Raji (cell line): ENCODE results near the gene RASGRF1.

Experiments used
- POLR2A ChIP-seq: IDR thresholded peaks from 2 replicates; pipeline ENCODE4 v1.6.1; 2011; ENCODE audit warnings: low read depth, low read length, control low read depth; ENCODE audit not compliant: insufficient read depth

Gene RASGRF1

DNA sequence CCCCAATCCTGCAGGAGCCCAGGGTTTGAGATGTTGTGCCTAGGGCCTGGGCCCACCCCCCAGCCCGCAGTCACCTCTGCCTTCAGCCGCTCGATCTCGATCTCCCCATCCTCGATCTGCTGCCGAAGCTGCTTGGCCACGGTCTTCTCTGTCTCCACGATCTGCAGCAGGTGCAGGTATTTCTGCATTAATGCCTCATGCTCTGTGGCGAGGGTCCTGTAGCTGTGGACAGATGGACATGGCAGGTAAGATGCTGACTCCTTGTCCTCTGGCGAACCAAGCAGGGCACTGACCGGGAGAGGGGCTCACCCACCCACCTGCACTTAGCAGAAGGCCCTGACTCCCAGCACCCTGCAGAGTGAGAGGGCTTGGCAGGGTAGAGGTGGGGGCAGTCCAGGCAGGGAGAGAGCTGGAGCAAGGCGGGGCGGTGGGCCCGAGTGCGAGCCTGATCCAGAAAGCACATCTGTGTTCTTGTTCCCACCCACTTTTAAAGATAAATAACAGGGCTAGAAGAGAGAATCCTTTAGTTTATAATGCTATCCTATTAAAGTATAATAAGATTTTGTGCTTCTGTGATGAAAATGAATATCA is 32.2 kb downstream of the RASGRF1 start:
- no peak for TF ChIP-seq POLR2A

DNA sequence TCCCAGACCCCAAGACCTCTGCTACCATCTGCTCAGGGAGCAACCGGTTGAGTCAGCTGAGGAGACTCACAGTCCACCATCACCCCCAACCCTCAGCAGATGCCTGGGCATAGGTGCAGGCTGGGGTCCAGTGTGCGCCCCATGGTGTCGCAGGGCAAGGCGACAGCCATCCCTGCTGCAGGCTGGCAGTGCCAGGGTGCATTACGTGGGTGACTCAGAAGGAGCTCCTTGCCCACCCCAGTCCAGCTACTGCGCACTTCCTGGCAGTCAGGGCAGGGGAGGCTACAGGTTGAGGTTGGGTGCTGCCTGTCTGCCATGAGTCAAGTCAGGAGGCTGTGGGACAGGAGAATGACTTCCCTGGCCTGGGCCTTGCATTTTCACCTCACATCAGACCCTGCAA is 33.5 kb downstream of the RASGRF1 start:
- TF ChIP-seq POLR2A, result no peak

DNA sequence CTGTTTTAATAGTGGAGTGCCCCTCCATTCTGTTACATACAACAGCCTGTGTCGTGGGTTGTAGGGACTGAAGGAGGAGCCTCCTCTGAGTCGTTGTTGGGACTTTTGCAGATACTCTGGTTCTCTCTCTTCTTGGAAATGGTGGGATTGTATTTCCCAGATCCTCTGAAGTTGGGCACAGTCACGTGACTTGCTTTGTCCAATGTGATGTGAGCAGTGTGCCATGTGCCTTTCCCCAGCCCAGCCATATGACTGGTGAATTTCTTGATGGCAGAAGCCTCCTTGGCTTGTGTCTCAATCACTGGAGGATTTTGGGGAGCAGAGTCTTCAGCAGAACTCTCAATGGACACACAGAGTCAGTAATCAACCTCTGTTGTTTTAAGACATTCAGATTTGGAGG is 36.2 kb downstream of the RASGRF1 start:
- TF ChIP-seq POLR2A, result no peak

DNA sequence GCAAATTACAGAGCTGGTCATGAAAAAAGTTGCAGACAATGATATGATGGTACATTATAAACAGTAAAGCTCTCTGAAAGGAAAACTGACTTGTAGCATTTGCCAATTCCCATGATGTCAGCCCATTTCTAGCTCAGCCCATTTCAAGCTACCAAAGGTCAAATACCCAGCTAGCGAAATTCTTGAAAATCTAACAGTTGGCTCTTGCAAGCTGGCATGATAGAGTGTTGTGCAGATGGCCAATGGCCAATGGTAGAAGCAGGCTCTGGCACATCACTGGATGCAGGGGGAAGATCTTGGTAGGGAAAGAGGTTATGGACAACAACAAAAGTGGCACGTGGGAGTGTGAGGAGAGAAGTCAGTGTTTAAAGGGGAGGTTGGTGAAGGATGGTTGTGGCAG is 36.7 kb downstream of the RASGRF1 start:
- TF ChIP-seq POLR2A, result no peak

DNA sequence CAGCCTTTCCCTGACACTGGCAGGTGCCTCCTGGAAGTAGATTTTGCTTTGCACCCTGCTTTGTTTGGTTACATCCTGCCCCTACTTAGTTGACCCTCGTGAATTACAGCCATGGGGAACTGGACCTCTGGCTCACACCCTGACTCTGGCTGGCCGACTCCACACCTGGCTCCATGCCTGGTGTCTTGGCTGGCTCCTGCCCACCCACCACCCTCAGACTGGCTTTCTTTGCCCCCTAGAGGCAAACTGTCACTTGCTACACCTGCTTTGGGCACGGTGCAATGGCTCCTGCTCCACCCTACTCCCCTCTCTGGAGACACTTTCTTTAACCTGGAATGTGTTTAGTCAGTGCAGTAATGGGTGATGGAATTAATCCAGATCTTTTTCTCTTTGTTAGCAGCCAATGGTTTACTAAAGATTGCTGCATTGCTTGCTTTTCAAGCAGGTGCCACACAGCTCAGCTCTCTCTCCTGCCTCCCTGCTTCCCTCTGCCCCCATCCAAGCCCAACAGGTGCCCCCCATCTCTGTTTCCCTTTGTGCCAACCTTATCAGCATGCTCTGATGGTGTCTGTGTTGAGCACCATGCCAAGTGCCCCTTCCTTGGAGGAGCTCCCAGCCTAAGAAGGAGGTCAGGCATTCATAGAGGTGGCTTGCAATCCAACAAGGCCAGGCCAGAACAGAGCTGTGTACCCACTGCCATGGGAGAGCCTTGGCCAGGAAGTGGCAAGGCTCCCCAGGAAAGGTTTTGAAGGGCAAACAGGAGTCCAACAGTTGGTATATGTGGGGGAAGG is 38.4 kb downstream of the RASGRF1 start:
- TF ChIP-seq POLR2A, result no peak

DNA sequence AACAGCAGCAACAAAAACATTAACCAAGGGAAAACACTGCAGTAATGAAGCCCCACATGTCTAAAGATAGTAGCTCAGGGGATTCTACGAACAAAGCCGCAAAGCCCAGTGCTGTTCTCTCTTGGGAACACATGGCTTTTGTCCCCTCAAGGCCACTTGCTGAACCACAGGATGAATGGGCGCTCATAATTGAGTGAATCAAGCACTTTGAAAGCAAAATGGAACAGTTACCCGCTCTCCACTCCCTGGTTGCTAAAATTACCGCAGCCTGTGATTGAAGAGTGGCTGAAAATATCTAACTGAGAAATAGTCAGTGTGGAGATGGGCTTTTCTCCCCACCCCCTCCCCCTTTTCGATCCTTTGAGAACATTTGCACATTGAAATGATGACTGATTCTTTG is 39.6 kb downstream of the RASGRF1 start:
- TF ChIP-seq POLR2A, result no peak

DNA sequence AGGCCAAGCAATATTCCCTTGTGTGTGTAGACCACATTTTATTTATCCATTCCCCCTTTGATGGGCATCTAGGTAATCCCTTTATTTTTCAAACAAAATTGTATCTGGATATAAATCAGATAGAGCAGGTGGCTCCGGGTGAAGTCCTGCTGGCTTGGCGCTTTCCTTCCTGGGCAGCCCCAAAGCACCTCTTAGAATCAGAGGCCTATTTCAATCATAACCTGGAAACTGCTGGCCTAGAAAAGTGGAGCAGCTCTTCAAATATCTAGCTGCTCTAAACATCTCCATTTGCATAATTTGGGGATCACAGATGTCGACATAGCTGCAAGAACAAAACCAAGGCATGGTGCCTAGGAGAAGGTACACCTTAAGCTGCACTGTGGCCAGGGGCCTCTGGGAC is 40.2 kb downstream of the RASGRF1 start:
- TF ChIP-seq POLR2A, result no peak

DNA sequence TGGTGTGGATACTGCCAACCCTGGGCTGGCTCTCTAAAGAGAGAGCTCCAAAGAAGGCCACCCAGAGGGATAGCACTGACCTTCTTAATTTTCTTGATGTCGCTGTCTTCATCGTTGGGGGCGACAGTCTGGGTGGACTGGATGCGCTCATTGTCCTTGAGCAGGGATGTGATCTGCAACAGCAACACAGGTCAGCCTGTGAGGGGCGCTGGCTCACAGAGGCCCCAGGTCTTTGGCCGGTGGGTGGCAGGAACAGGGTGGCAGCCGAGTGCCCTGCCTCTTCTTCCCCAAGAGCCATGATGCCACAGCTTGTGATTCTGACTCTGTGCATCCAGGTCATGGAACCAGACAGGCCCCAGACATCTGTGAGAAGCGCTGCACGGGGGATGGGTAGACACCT is 41.2 kb downstream of the RASGRF1 start:
- TF ChIP-seq POLR2A, result no peak

DNA sequence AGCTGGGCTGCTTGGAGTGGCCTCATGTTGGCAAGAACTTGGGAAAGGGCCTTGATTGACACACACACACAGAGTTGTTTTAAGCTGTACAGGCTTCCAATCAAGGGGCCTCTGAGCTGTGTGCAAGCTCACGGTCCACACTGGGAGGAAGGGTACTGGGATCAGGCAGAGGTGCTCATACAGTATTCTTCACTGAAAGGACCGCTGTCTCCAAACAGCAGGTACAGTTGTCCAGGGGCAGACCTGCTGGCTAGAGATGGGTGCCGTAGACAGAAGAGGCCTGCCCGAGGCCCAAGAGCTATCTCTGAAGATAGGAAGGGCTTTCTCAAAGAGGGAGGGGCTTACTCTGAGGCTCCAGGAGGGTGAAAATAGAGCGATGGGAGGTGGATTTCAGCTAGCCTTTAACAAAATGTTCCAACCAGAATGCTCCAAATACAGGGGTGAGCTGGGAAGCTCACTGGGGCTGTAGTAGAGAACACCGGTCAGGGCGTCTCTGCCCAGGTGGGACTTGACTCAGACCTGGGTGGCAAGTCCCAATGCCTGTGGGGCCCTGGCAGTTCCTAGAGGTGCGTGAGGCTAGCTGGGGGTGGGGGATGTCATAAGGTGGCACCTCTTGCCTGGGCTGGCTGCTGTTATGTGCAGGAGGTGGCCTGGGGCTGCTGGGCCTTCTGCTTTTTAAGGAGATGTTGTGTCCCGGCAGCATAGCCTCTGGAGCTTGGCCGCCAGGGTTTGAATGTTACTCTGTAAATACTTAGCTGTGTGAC is 42.7 kb downstream of the RASGRF1 start:
- TF ChIP-seq POLR2A, result no peak

DNA sequence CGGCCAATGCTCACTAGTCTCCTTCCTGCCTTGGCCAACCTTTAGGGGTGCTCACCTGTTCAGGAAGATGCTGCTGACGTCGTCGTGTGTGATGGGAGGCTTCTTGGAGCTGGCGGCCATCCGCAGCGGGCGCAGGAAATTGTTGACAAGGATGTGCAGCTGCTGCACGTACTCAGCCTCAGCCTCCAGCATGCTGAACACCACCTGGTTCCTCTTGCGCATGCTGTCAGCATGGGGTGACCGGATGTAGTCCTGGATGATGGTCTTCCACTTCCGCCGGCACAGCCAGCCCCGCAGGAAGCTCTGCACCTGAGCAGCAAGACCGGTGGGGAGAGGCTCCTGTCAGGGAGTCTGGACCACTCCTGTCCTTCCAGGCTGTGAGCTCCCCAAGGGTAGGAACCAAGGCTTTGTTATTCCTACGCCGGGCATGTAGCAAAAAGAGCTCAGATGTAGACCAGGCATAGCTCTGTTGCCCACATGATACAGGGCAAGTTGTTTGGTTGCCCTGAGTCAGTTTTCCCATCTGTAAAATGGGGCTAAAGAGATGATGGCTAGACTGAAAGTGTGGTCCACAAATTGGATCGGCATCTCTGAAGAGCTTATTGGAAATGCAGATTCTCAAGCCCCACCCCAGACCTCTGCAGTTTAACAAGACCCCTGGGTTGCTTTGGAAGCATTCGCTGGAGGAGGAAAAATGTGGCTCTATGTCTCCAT is 43.7 kb downstream of the RASGRF1 start:
- TF ChIP-seq POLR2A, result no peak

DNA sequence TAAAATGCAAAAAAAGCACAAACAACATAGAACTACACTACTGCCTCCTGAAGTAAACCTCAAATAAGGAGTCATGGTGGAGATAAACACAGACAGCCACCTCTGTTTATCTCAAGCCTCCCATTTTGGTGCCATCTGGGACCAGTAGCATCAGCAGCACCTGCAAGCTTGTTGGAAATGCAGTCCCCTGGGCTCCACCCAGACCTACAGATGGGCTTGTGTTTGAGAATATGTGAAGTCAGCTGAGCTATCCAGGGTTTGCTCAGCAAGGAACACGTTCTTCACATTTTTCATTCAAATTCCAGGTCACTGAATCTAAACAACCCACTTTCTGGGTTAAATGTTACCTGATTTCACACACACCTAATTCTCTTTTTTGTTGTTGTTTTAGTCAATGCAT is 45.5 kb downstream of the RASGRF1 start:
- no peak for TF ChIP-seq POLR2A

DNA sequence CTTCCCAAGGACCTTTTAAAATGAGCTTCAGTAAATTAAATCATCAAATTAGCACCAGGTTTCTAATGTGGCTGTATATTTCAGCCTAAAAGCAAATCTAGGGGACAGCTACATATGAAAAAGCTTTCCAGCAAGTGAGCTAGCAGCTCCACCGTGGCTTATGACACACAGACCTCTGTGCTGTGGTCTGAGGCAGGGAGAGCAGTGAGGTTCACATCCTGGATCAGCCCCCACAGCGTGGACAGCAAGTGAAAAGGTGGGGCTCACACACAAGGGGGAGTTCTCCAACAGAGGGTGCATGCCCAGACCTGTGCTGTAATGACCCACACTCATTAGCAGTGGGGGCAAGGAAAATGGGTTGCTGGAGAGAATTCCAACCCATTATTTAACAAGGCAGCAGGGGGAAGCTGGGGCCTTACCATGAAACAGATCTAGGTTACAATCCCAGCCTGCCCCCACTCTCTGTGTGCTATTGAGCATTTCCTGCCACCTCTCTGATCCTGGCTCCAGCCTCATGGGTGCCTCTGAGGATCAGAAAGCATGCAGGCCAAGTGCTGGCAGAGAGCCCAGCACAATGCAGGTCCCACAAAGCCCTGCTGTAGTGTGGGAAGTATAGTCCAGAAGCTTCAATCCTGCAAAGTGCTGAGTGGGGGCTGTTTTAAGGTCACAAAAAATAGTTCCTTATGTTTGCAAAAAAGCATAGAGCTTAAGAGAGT is 48.2 kb downstream of the RASGRF1 start:
- no peak for TF ChIP-seq POLR2A

DNA sequence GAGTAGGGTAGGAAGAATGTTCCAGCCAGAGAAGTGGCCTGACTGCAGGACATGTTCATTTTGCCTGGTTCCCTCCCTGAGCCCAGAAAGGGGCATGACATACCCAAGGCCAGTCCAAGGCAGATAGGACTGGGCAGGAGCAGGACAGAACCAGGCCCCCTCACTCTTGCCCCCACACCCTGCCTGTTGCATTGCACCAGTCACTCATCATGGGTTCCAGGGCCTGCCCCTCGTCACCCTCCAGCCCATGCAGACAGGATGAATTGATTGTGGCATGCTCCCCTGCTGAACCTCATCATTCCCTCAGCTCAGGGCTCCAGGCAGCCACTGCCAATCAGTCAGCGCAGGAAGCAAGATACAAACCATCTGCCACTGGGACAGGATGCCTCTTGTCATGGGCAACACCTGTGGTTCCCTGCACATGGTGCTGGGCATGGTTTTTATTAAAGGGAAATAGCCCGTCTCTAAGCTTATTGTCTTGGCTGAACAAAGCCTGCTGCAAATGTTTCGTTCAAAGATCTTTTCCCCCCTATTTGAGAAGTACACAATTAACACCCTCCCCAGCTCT is 48.9 kb downstream of the RASGRF1 start:
- TF ChIP-seq POLR2A, result no peak

DNA sequence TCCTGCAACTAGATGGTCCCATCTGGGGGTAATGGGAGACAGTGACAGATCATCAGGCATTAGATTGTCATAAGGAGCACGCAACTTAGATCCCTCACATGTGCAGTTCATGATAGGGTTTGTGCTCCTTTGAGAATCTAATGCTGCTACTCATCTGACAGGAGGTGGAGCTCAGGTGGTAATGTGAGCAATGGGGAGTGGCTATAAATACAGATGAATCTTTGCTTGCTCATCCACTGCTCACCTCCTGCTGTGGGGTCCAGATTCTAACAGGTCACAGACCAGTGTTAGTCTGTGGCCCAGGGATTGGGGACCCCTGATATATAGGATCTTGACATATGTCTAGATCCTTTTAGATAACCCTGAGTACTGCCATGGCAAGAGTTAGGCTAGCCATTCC is 52.7 kb downstream of the RASGRF1 start:
- no peak for TF ChIP-seq POLR2A
